GM19467 (cell line): ENCODE results near the gene APBB1.

ENCODE experiments used
- ATAC-seq: cut with Tn5 transposase; IDR thresholded peaks from one replicate; pipeline ENCODE4 v1.9.1; 2021; ENCODE audit warnings: mild to moderate bottlenecking, moderate library complexity; ENCODE audit not compliant: unreplicated experiment

APBB1 gene

DNA sequence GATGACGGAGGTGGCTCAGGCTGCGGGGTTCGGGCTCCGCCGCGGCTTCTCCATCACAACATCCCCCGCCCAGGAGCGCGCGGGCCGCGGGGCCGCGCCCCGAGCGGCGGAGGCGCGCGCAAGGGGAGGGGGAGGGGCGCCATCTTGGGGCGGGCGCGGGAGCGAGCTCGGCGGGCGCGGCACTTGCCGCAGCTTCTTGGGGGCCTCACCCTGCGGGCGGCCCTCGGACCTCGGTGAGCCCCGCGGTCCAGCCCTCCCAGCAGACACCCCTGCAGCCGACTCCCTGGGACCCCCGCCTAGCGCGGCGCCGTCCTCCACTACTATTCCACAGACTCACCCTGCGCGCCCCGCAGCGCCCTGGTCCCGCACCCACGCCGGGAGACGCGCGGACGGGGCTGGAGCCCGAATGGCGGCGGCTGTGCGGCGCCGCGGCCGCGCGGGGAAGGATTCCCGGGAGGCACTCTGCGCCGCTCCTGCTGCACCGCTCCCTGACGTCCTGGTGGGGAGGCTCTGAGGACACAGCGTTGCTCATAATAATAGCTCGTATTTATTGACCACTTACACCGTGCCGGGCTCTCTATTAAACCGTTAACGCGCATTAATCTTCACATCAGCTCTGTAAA is at the start of gene APBB1:
Gene APBB1 (minus strand): TSS at position 86 of the 623 bp plus-strand sequence. CDS start 7,747 bp downstream, outside the sequence.
- ATAC-seq, result peak; percentile 43

DNA sequence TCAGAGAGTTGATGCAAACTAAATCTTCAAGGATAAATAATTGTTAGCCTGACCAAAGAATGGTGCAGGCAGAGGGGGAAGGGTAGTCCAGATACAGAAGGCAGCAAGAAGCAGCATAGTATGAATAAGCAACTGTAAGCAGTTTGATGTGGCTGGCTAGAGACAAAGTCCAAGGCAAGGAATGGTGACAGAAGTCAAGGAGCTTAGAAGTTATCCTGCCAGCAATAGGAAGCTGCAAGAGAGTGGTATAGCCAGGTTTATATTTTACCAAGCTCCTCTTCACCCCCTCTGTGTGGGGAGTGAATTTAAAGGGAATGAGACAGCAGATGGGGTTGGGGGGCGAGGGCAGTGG is 40.2 kb upstream of the APBB1 start:
- no peak for ATAC-seq

DNA sequence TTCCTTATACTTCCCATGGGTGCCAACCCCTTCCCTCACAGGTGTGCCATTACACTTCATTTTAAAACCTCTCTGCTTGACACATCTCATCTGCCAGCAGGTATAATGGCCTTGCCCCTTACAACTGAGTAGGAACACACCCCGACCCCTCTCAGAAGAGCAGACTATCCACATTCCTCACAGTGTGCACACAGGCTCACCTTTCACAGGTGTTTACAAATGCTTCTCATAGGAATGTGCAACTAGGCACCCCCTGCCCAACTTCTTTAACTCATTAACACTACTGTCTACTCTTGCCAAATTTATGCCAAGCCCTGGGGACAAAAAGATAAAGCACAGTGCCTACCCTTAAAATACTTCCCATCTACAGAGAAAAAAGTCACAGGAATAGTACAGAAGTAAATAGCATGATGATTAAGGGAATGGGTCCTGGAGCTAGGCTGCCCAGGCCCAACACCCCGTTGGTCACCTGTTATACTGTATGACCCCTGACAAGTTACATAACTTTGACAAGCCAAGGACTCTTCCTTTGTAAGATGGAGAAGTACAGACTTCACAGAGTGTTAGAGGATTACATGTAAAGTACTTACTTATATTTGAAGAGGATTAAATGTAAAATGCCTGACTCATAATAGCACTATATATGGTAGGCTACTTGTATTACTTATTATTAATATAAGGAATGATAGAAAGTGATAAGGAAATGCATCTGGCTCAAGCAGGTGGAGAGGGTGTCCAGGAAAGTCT is 39.6 kb upstream of the APBB1 start:
- ATAC-seq, result no peak

DNA sequence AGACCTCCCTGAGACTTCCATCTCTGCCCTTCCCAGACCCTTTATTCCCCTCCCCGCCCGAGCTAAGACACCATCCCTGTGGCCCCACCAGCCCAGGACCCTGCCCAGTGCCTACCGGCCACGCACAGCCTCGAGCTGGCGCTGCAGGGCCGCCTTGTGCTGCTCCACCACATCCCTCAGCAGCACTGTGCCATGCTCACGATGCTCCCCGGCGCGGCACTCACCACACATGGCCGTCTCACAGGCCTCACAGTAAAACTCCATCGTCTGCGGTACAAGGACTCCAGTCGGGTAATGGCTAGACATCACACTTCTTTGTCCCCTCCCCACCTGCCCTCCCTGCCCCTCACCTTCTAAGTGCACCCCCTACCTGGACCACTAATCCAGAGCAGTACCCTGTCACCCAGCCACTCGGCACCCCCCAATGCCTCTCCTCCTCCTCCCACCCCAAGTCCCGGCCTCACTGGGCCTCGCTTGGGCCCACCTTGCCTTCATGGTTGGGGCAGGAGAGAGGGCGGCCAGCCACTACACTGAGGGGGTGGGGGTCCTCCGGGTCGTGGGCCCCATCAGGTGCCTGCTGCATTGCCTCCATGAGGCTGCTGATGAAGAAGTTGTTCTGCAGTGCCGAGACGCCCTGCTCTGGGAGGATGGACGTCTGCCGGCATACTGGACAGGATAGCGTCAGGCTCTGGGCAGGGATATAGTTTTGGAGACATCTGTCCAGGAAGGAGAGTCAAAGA is 38.9 kb upstream of the APBB1 start:
- no peak for ATAC-seq

DNA sequence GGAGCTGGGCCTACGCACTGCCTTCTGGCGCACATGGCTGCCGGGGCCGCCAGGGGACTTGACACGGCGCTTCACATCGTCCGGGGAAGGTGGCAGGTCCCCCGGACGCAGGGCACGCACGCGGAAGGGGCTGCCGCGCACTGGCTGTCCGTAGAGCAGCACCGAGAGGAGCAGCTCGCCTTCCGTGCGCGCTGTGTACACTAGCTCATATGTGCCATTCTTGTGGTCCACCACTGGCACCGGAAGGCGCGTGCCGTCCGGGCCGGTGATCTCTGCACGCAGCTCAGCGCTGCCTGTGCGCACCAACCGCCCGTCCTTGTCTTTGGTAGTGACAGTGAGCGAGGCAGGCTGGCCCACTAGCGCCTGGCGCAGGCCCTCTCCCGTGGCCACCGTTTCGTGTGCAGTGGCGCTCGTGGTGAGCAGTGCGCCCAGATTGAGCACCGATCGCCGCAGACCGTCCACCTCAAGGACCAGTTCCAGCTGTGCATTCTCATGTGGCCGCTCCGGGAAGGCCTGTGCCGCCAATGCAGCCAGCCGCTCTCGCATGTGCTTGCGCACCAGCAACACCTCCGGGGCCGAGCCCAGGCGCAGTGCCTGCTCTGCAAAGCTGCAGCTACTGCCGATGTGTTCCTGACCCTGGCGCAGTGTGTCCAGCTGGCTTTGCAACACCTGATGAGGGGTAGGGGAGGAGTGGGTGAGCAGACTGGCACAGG is 37.6 kb upstream of the APBB1 start:
- no peak for ATAC-seq

DNA sequence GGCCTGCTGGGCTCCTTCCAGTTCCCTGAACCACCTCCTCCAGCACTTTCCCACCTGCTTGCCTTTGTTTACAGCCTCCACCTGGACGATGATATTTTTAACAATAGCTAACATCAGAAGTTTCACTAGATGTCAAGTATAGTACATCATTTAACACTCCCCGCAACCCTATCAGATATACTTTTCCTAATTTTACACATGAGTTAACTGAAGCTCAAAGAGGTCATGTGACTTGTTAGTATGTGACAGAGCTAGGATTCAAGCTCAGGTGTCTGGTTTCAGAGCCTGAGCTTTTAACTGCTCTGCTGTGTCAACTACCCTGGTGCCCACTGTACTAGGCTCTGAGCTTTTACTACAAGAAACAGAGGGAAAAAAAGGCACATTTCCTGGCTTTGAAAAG is 36.2 kb upstream of the APBB1 start:
- ATAC-seq, result no peak

DNA sequence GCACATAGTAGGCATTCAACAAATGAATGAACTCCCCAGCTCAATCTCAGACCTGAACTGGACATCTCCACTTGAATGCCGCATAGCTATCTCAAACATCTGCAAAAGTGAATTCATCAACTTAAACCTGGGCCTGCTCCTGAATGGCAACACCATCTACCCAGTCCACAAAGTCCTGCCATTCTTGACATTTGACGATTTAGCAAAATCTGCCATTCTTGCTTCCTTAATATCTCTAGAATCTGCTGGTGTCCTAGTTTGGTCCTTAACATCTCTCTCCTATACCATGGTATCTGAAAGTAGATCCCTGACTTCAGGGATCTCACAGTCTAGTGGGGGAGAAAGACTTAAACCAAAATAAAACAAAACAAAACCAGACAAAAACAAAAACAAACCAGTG is 34.3 kb upstream of the APBB1 start:
- ATAC-seq, result no peak

DNA sequence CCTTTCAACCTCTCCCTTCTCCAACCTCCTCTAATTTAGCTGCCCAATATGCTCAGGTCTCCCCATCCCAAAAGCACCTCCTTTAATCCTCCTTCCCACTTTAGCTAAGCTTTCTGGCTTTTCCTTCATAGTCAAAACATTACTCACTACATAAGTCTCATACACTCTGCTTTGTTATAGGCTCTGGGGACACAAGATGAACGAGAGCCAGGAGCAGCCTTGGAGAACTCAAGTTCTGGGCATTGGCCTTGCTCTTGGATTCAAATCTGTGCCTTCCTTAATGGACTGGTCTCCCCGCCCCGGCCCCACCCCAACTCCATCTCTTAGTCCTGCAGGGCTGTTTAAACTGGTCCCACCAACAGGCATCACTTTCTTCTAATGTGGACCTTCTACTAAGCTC is 33.3 kb upstream of the APBB1 start:
- ATAC-seq, result no peak

DNA sequence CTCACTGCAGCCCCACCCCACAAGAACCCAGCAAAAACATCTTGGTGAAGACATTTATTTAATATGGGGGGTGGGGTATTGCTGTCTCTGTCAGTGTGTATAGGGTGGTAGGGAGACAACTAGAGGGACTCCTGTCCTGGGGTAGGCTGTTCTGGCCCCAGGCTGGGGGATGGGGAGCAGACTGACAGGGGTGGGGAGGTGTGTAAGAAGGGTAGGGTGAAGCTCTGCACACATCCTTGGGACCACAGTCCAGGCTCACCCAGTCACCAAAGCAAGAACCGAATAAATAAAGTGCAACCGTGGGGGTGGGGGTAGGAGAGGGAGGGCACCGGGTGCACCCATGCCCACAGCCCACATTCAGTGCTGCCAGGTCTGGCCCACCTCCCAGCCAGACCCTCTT is 29.7 kb upstream of the APBB1 start:
- ATAC-seq, result no peak

DNA sequence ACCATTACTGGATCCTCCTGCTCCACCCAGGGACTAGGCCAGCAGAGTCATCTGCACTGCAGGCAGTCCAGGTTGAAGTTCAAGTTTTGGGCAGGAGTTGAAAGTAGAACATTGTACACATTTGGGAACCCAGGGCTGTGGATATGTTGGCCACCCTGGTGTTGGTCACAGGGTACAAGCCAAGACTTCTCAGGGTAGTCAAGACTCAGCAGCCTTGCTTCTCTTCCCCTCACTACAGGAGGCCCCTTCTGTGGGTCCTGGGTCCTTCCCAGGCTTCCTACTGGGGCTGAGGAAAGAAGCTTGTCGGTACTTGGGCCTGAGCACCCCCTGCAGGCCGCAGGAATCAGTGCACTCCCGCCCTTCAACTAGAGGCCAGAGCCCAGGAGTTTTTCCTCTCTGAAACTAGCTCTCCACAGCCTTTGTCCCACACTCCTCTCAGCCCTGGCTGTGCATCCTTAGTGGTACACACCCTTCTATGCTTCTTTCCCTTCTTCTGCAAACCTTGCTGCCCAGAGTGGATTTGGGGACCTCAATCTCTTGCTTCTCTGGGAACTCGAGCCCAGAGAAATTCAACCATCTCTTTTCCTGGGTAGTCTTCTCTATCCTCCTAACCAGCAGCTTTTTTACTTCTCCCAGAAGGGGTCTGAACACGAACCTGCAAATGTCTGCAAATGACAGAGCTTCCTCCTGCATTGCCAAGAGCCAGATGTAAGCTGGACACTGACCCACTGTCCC is 24.5 kb upstream of the APBB1 start:
- ATAC-seq, result peak; percentile 79

DNA sequence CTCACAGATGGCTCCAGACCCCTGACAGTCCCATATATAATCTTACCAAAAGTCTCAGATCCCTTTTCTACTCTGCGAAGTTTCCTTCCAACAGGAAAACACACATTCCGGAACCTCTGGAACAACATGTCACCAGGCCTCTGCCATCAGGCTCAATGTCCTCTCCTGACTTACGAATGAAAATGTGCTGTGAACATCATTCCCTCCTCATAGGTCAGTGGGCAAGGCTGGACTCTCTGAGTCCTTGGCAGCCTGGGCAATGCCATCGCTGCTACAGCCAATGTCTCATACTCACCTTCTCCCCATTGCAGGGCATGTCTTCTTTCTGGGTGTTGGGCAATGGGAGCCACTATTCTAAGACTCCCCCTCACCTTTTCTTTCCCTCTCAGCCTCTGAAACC is 23.5 kb upstream of the APBB1 start:
- no peak for ATAC-seq

DNA sequence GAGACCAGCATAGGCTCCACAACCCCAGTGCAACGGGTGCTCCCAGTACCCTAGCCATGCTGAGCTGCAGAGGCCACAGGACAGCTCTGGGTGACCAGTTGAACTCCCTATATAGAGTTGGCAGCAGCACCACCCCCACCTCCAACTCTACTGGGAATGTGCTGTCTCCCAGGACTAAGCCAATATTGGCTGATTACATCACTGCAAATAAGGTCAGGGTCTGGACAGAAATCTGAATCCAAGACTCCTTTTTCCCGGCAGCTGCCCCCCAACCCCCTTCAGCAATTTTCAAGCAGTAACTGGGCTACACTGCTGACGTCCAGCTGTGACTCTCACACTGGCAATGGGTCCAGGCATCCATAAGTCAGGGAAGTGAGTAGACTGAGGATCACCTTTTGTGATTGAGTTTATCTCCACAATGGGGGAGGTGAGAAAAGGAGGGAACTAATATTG is 22.0 kb upstream of the APBB1 start, which contains the start of gene HPX:
Gene HPX (minus strand): TSS at position 82 of the 453 bp plus-strand sequence. CDS start 24 bp downstream, at position 58.
- ATAC-seq, result no peak

DNA sequence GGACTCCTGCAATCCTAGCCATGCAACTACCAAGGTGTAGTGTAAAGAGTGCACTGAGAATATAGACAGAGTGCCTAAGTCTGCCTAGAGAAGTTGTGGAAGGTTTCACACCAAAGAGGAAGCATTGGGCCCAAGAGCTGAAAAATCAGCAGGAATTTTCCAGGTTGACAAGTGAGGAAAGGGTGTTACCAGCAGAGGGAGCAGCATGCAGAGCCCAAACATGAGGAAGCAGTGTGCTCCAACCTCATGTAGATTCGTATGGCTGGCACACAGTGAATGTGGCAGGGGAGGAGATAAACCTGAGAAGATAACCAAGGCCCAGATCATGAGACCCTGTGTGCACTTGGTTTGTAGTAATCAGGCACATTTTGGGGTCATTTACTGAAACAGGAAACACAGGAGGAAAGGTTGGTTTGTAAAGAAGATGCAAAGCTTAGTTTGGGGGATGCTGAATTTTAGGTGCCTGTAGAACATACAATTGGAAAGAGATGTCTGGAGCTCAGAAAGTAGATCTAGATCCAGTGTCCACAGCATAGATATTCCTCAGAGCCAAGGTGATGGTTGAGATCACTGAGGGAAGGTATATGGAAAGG is 20.2 kb upstream of the APBB1 start:
- ATAC-seq, result no peak

DNA sequence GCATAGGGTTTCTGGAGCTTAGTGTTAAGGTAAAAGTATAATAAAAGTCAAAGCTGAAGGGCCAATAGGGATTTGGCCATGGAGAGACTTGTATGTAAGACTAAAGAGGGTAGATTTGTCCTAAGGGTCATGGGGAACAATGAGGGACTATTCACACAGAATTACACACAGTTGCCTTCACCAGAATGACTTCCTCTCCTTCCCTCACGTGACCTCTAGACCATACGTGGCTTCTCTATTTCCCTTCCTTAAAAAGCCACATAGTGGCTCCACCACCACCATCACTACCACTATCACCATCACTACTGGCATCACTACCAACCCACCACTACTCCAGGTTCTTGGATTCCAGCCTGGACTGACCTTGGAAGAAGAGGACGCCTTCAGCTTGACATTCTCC is 19.1 kb upstream of the APBB1 start:
- no peak for ATAC-seq

DNA sequence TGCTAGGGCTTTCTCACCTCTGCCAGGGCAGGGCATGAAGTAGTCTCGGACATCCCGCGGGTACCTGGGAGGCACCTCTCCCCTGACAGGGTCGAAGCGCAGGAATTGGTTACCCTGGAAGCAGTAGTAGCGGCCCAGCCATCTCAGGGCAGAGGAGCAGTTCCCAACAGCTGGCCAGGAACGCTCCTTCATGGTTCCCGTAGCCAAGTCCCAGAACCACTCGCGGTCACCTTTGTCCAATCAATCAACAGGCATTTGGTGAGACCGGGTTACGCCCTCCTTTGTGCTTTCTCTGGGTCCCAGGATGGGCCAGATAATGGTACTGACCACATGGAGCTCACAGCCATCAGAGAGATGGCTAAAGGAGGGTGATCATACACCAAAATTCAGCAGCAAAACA is 18.5 kb upstream of the APBB1 start:
- ATAC-seq, result no peak

DNA sequence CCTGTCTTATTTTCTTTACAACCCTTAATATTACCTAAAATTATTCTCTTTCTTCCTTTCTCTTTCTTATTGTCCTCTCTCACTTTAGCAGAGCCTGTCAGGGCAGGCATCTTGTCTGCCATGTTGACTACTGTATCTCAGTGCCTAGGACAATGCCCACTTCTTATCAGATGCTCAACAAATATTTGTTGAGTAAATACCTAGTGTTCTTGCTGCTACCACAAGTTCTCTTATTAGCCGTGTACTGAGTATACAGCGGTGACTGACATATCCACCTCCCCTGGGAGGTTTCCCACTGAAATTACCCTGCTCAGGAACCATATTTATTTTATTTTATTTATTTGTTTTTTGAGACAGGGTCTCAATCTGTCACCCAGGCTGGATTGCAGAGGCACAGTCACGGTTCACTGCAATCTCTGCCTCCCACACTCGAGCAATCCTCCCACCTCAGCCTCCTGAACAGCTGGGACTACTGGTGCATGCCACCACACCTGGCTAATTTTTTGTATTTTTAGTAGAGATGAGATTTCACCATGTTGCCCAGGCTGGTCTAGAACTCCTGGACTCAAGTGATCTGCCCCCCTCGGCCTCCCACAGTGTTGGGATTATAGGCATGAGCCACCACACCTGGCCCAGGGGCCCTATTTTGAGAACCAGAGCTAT is 15.2 kb upstream of the APBB1 start:
- no peak for ATAC-seq

DNA sequence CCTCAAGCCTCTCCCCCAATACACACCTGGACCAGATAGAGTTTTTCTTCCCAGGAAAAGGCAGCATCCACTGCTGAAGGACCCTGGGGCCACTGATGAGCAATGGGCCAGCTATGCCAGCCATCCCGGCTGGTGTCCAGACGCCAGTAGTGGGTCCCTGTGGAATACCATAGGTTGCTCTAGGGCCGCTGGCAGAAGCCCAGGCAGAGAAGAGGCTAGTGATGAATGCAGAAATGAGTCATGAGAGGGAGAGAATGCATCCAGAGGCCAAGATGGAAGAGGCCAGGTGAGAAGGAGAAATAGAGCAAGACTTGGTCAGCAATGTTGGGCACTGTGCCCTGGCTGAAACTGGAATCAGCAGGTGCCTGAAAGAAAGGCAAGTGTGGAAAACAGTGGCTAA is 13.0 kb upstream of the APBB1 start:
- no peak for ATAC-seq

DNA sequence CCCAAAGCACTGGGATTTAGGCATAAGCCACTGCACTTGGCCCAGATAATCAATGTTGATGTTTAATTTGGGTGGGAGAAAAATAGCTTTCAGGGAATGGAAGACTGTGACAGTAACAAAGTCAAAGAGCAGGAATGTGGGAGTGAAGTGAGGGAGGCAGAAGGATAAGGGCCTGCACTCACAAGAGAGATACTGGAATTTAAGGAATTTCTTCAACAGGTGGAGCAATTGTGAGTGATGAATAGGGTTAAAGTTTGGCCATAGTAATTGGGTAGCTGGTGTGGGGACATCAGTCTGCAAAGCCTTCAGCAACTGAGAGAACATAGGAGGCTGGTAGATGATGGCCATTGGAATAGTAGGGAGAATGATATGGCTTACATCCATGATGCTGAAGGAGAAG is 8.6 kb upstream of the APBB1 start:
- no peak for ATAC-seq

DNA sequence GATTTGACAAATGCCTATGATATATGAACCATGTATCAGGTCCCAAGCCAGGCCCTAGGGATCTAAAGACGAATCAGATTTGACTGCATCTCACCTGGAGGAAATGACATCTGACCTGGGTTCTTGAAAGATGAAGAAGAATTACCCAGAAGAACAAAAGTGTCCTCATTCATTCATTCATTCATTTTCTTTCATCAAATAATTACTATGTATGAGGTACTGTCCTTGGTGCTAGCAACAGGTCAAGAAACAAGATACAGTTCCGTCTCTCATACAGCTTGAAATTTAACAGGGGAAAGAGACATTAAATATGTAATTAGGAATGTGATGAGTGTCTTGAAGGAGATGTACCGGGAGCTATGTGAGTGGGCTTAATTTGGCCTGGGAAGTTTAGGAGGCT is 1.8 kb upstream of the APBB1 start:
- ATAC-seq, result no peak

DNA sequence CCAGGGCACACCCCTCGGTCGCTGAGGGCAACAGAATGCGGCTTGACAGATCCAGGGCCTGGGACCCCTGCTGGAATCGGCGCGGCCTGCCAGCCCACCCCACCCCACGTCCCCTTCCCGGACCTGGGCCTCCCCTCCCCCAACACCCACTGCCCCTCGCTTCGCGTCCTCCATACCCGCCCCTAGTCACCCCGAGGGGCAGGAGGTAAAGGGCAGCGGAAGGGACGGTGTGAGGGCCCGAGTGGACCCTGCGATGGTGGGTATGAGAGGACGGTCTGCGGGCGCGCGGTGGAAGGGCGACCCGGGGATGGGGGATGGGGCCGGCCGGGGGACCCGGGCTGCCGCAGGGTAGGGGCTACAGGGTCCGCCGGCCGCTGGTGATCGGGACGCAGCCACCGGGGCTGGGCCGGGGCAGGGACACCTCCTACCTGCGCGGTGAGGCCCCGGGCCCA is 311 bp downstream of the APBB1 start:
- ATAC-seq, result no peak
